Common myeloid progenitor, CD34-positive (primary cell): ENCODE measurements around the gene SLC43A1. TPM values are rescaled to one million over a fixed set of nuclear protein-coding genes. Genes with fewer than 3 reads are reported as not detected.

Source experiments
- CTCF ChIA-PET: fragments of 350-600 bp; sonication (Branson Sonifier 250); formaldehyde crosslinking; loops from one replicate; lab custom pipeline; 2021; ENCODE audit warnings: antibody characterized with exemption; lab: Charles Lee
- POLR2A ChIA-PET: fragments of 350-600 bp; sonication (Branson Sonifier 250); formaldehyde crosslinking; loops from one replicate; lab custom pipeline; 2021; ENCODE audit warnings: antibody characterized with exemption; lab: Charles Lee
- DNase-seq, 3 donors: peaks; one replicate each; pipeline versions ENCODE4 v3.0.0 to v3.0.0-alpha.2; 2013
- H3K27ac ChIP-seq, 2 experiments: 1 replicate in 1 of 2; 2 replicates in 1 of 2; pipeline ENCODE4 v1.7.0; 2013; ENCODE audit warnings: inconsistent platforms in 2 of 2, low read length in 2 of 2, mild to moderate bottlenecking in 2 of 2, low read depth in 1 of 2, moderate library complexity in 1 of 2; ENCODE audit not compliant: severe bottlenecking in 2 of 2, insufficient read depth in 1 of 2, poor library complexity in 1 of 2
- H3K27me3 ChIP-seq, 5 experiments: replicated peaks in 2 of 5; 1 replicate in 3 of 5; 2 replicates in 2 of 5; pipeline versions ENCODE4 v1.6.1 to v1.7.0; 2013; ENCODE audit warnings: low read length in 4 of 5, mild to moderate bottlenecking in 2 of 5, moderate library complexity in 2 of 5, inconsistent platforms in 1 of 5; ENCODE audit not compliant: insufficient read depth in 5 of 5, control insufficient read depth in 4 of 5
- H3K36me3 ChIP-seq, 4 experiments: 1 replicate in 2 of 4; 2 replicates in 2 of 4; pipeline versions ENCODE4 v1.6.1 to v1.7.0; 2013; ENCODE audit warnings: low read length in 3 of 4, control low read depth in 1 of 4, mild to moderate bottlenecking in 1 of 4; ENCODE audit not compliant: control insufficient read depth in 4 of 4, insufficient read depth in 4 of 4
- H3K4me1 ChIP-seq, 4 experiments: 1 replicate in 3 of 4; 2 replicates in 1 of 4; pipeline versions ENCODE4 v1.6.1 to v1.7.1; 2013; ENCODE audit warnings: low read length in 3 of 4, mild to moderate bottlenecking in 3 of 4, control low read depth in 1 of 4, inconsistent platforms in 1 of 4, moderate library complexity in 1 of 4; ENCODE audit not compliant: control insufficient read depth in 4 of 4, insufficient read depth in 4 of 4; ENCODE audit errors: control extremely low read depth in 1 of 4
- H3K4me3 ChIP-seq, 7 experiments: 1 replicate in 4 of 7; 2 replicates in 3 of 7; pipeline versions ENCODE4 v1.5.1 to v1.7.0; 2013; ENCODE audit warnings: mild to moderate bottlenecking in 7 of 7, low read length in 6 of 7, moderate library complexity in 6 of 7, inconsistent platforms in 2 of 7, low read depth in 2 of 7, control low read depth in 1 of 7; ENCODE audit not compliant: insufficient read depth in 4 of 7, control insufficient read depth in 1 of 7; ENCODE audit errors: extremely low read depth in 1 of 7
- H3K9me3 ChIP-seq, 5 experiments: 1 replicate in 4 of 5; 2 replicates in 1 of 5; pipeline versions ENCODE4 v1.6.1 to v1.7.1; 2013; ENCODE audit warnings: low read length in 4 of 5, mild to moderate bottlenecking in 2 of 5, inconsistent platforms in 1 of 5, low read depth in 1 of 5, moderate library complexity in 1 of 5; ENCODE audit not compliant: control insufficient read depth in 4 of 5, insufficient read depth in 2 of 5; ENCODE audit errors: control extremely low read depth in 1 of 5
- WGBS: methylation state at CpG from one replicate; pipeline ENCODE4 v1.1.5; 2013; ENCODE audit not compliant: insufficient coverage; 5-methylcytosine and 5-hydroxymethylcytosine counted together
- polyA plus RNA-seq: library from polyadenylated mRNA; unstranded; fragments of 120-200 nt; gene quantifications from one replicate; pipeline ENCODE4 v1.2.1, GENCODE V29; 2013

SLC43A1 gene
- polyA plus RNA-seq: 33.6 TPM

GRCh38 chr11:57515332-57516060 lies at the start of gene SLC43A1:
Gene SLC43A1 (minus strand): TSS chr11:57515702. CDS start chr11:57514111, 1,591 bp downstream.
- peaks cover 0 to 5% (median under 1%) of the 10 kb centered on the region in 4 experiments for H3K36me3 ChIP-seq
- ChIA-PET CTCF (interaction anchor here (0.7 to 9.1 kb wide), 14 partner anchors 10 to 180 kb away, joined by 3 to 158 read pairs (median 6); partner anchors contain the start of genes SSRP1, TIMM10 and UBE2L6), POLR2A (interaction anchor here (0.6 to 1.0 kb wide), 3 partner anchors 22 to 38 kb away, joined by 3 to 5 read pairs (median 3); no protein-coding TSS in a partner anchor)
- no peaks in the 10 kb centered on the region for H3K27me3 ChIP-seq
- peak within 1 kb of the TSS in 1 of 2 experiments; percentile 49 for H3K27ac ChIP-seq
- H3K4me3 ChIP-seq: peak within 1 kb of the TSS; percentile 75 to 95 (median 89)
- WGBS: 0% methylated on average over 45 of the region's 66 CpGs
- H3K9me3 ChIP-seq: no peaks in the 10 kb centered on the region
- peak; percentile 31 to 44 (median 38) for DNase-seq
- peaks cover 4 to 32% (median 26%) of the 10 kb centered on the region in 4 experiments for H3K4me1 ChIP-seq

DNA sequence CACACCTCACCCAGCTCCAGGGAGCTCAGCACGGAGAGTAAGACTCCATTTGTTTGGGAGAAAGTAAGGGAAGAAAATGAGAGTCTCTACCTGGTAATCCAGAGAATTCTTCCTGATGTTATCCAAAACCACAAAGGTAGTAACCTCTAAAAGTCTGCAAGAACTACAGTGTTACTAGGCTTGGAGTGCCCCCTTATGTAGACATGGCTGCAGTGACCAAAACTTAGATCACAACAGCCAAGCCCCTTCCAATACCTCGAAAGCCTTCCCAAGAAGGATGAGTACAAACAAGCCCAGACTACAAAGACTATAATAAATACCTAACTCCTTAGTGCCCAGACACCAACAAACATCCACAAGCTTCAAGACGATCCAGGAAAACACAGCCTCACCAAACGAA lies 47.1 kb upstream of the SLC43A1 start:
- DNase-seq: no peak
- 95% methylated on average over 2 of the region's 4 CpGs for WGBS
- peaks cover 2 to 34% (median 22%) of the 10 kb centered on the region in 4 experiments for H3K36me3 ChIP-seq
- H3K4me1 ChIP-seq: peaks cover 10 to 23% (median 19%) of the 10 kb centered on the region in 4 experiments
- peak overlapping the region; percentile 13 to 40 for H3K27ac ChIP-seq
- no peak overlapping the region for H3K4me3 ChIP-seq
- no peaks in the 10 kb centered on the region for H3K27me3 ChIP-seq
- POLR2A ChIA-PET: interaction anchor here (0.7 kb wide), 1 partner anchor 109 kb away, joined by 3 read pairs; no protein-coding TSS in a partner anchor
- no peaks in the 10 kb centered on the region for H3K9me3 ChIP-seq
- CTCF ChIA-PET: interaction anchor here (1.2 to 5.0 kb wide), 3 partner anchors 37 to 82 kb away, joined by 3 to 37 read pairs (median 24); no protein-coding TSS in a partner anchor

- Histone ChIP-seq H3K27ac (no peak overlapping the region), H3K36me3 (peaks cover 5 to 51% (median 38%) of the 10 kb centered on the region in 4 experiments), H3K27me3 (no peaks in the 10 kb centered on the region), H3K4me3 (no peak overlapping the region), H3K9me3 (no peaks in the 10 kb centered on the region), H3K4me1 (peaks cover 0 to under 1% (median under 1%) of the 10 kb centered on the region in 4 experiments)
- 95% methylated on average over 4 of the region's 4 CpGs for WGBS
- ChIA-PET POLR2A (no interaction called here), CTCF (interaction anchor here (0.8 to 4.1 kb wide), 7 partner anchors 14 to 234 kb away, joined by 3 to 17 read pairs (median 3); no protein-coding TSS in a partner anchor)
- no peak for DNase-seq
Observed at GRCh38 chr11:57560146-57560545, 44.6 kb upstream of the SLC43A1 start.

- Histone ChIP-seq H3K9me3 (no peaks in the 10 kb centered on the region), H3K4me3 (no peak overlapping the region), H3K27ac (no peak overlapping the region), H3K4me1 (no peaks in the 10 kb centered on the region), H3K36me3 (peaks cover 20 to 82% (median 65%) of the 10 kb centered on the region in 4 experiments), H3K27me3 (no peaks in the 10 kb centered on the region)
- ChIA-PET POLR2A (no interaction called here), CTCF (interaction anchor here (1.8 to 2.0 kb wide), 2 partner anchors 12 to 85 kb away, joined by 5 read pairs; no protein-coding TSS in a partner anchor)
- WGBS: 92% methylated on average over 8 of the region's 8 CpGs
- DNase-seq: no peak
Observed at GRCh38 chr11:57556041-57556440, 40.5 kb upstream of the SLC43A1 start.

- no peak for DNase-seq
- Histone ChIP-seq H3K27me3 (no peaks in the 10 kb centered on the region), H3K9me3 (no peaks in the 10 kb centered on the region), H3K4me3 (no peak overlapping the region), H3K4me1 (no peaks in the 10 kb centered on the region), H3K36me3 (peaks cover 20 to 88% (median 68%) of the 10 kb centered on the region in 4 experiments), H3K27ac (no peak overlapping the region)
- WGBS: 100% methylated on average over 2 of the region's 2 CpGs
- ChIA-PET CTCF (interaction anchor here (0.7 to 2.0 kb wide), 5 partner anchors 11 to 89 kb away, joined by 3 to 5 read pairs (median 3); no protein-coding TSS in a partner anchor), POLR2A (no interaction called here)
Observed at GRCh38 chr11:57555393-57555792, 39.9 kb upstream of the SLC43A1 start.

DNA sequence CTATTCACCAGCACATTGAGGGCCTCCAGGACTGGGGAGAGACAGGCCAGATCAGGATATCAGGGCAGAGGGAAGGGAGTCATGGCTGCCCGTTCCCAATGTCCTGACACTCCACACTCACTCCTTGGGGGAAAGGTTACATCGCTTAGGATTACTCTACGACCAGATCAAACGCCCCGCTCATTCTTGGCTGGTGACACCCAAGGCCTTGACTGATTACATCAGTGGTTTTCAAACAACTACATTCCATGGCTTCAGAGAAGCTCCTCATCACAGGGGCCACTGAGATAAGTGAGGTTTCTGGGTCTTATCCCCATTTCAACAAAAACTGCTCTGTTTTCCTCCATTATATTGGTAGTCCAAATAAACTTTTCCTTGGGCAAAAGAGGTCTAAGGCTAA lies 37.0 kb upstream of the SLC43A1 start:
- Histone ChIP-seq H3K9me3 (no peaks in the 10 kb centered on the region), H3K36me3 (peaks cover 20 to 81% (median 66%) of the 10 kb centered on the region in 4 experiments), H3K4me3 (no peak overlapping the region), H3K27me3 (no peaks in the 10 kb centered on the region), H3K27ac (no peak overlapping the region), H3K4me1 (peaks cover 0 to 8% (median 6%) of the 10 kb centered on the region in 4 experiments)
- 93% methylated on average over 4 of the region's 5 CpGs for WGBS
- ChIA-PET POLR2A (no interaction called here), CTCF (interaction anchor here (0.7 to 1.4 kb wide), 2 partner anchors 16 to 88 kb away, joined by 3 to 4 read pairs; no protein-coding TSS in a partner anchor)
- no peak for DNase-seq
